Jurkat, Clone E6-1 (cell line): ENCODE measurements around the gene STXBP2.

Experiments
- DNase-seq: peaks from one replicate; pipeline ENCODE4 v3.0.0-alpha.2; 2011; ENCODE audit warnings: low read depth, low spot score
- H3K4me3 ChIP-seq: 2 replicates; pipeline ENCODE4 v1.5.1; 2011; ENCODE audit warnings: mild to moderate bottlenecking, low read length, control low read depth, moderate library complexity

The STXBP2 gene

GRCh38 chr19:7611541-7612279 is 25.2 kb upstream of the STXBP2 start:
- no peak overlapping the region for H3K4me3 ChIP-seq
- DNase-seq = no peak

- no peak overlapping the region for H3K4me3 ChIP-seq
- no peak for DNase-seq
Observed at GRCh38 chr19:7612282-7613274, 24.3 kb upstream of the STXBP2 start.

- DNase-seq = no peak
- H3K4me3 ChIP-seq = no peak overlapping the region
Observed at GRCh38 chr19:7614859-7615741, 21.8 kb upstream of the STXBP2 start.

GRCh38 chr19:7617172-7617571 is 19.7 kb upstream of the STXBP2 start:
- no peak overlapping the region for H3K4me3 ChIP-seq
- no peak for DNase-seq

- H3K4me3 ChIP-seq = no peak overlapping the region
- no peak for DNase-seq
Observed at GRCh38 chr19:7617735-7618134, 19.2 kb upstream of the STXBP2 start.

- no peak for DNase-seq
- no peak overlapping the region for H3K4me3 ChIP-seq
Observed at GRCh38 chr19:7618348-7618747, 18.6 kb upstream of the STXBP2 start.

GRCh38 chr19:7618771-7619510 is 18.0 kb upstream of the STXBP2 start:
- no peak for DNase-seq
- no peak overlapping the region for H3K4me3 ChIP-seq

- no peak for DNase-seq
- no peak overlapping the region for H3K4me3 ChIP-seq
Observed at GRCh38 chr19:7619671-7620441, 17.1 kb upstream of the STXBP2 start.

- H3K4me3 ChIP-seq = no peak overlapping the region
Observed at GRCh38 chr19:7620442-7621412, 16.2 kb upstream of the STXBP2 start.

GRCh38 chr19:7622933-7623685 is 13.8 kb upstream of the STXBP2 start:
- no peak for DNase-seq
- no peak overlapping the region for H3K4me3 ChIP-seq

More at GRCh38 chr19:7620442-7621412, 16.2 kb upstream of the STXBP2 start:
- DNase-seq = no peak

GRCh38 chr19:7623725-7624603 is 12.9 kb upstream of the STXBP2 start:
- no peak for DNase-seq
- H3K4me3 ChIP-seq = no peak overlapping the region

GRCh38 chr19:7624810-7625209 is 12.1 kb upstream of the STXBP2 start:
- DNase-seq = no peak
- no peak overlapping the region for H3K4me3 ChIP-seq

GRCh38 chr19:7625763-7626372 is 11.0 kb upstream of the STXBP2 start:
- DNase-seq = no peak
- no peak overlapping the region for H3K4me3 ChIP-seq

- H3K4me3 ChIP-seq = no peak overlapping the region
- no peak for DNase-seq
Observed at GRCh38 chr19:7627166-7627565, 9.7 kb upstream of the STXBP2 start.
